ENCODE data around the gene TMEM87B.

TMEM87B gene

GRCh38 chr2:112154246-112155117 is 99.4 kb downstream of the TMEM87B start:
- Mint-ChIP-seq H3K4me1 (ENCODE audit: low read depth) (peaks cover 33% of the 10 kb centered on the region), H3K4me3 (no peak overlapping the region), H3K27me3 (no peaks in the 10 kb centered on the region), H3K9me3 (ENCODE audit: low read depth) (no peaks in the 10 kb centered on the region), H3K27ac (peak overlapping the region; percentile 85), H3K36me3 (no peaks in the 10 kb centered on the region)

- Mint-ChIP-seq H3K27ac (peak overlapping the region; percentile 85), H3K4me1 (ENCODE audit: low read depth) (peaks cover 33% of the 10 kb centered on the region), H3K27me3 (no peaks in the 10 kb centered on the region), H3K36me3 (no peaks in the 10 kb centered on the region), H3K4me3 (peak overlapping the region; percentile 59), H3K9me3 (ENCODE audit: low read depth) (no peaks in the 10 kb centered on the region)
These were observed 100.5 kb downstream of the TMEM87B start for GRCh38 chr2:112155331-112156151.

GRCh38 chr2:112156152-112156986 is 101.3 kb downstream of the TMEM87B start:
- peak overlapping the region; percentile 59 for H3K4me3 Mint-ChIP-seq
- no peaks in the 10 kb centered on the region for H3K9me3 Mint-ChIP-seq (ENCODE audit: low read depth)
- peak overlapping the region; percentile 85 for H3K27ac Mint-ChIP-seq
- peaks cover 33% of the 10 kb centered on the region for H3K4me1 Mint-ChIP-seq (ENCODE audit: low read depth)
- H3K27me3 Mint-ChIP-seq: no peaks in the 10 kb centered on the region
- H3K36me3 Mint-ChIP-seq: no peaks in the 10 kb centered on the region

GRCh38 chr2:112157472-112157871 is 102.4 kb downstream of the TMEM87B start:
- Mint-ChIP-seq H3K27me3 (no peaks in the 10 kb centered on the region), H3K27ac (no peak overlapping the region), H3K4me1 (ENCODE audit: low read depth) (peaks cover 33% of the 10 kb centered on the region), H3K9me3 (ENCODE audit: low read depth) (no peaks in the 10 kb centered on the region), H3K4me3 (peak overlapping the region; percentile 52), H3K36me3 (no peaks in the 10 kb centered on the region)

- Mint-ChIP-seq H3K36me3 (no peaks in the 10 kb centered on the region), H3K27me3 (no peaks in the 10 kb centered on the region), H3K9me3 (ENCODE audit: low read depth) (no peaks in the 10 kb centered on the region), H3K27ac (no peak overlapping the region), H3K4me1 (ENCODE audit: low read depth) (peaks cover 27% of the 10 kb centered on the region), H3K4me3 (no peak overlapping the region)
These were observed 104.4 kb downstream of the TMEM87B start for GRCh38 chr2:112159454-112159921.

- H3K27ac Mint-ChIP-seq: no peak overlapping the region
- no peaks in the 10 kb centered on the region for H3K27me3 Mint-ChIP-seq
- H3K36me3 Mint-ChIP-seq: no peaks in the 10 kb centered on the region
- H3K4me3 Mint-ChIP-seq: no peak overlapping the region
- H3K9me3 Mint-ChIP-seq (ENCODE audit: low read depth): no peaks in the 10 kb centered on the region
- H3K4me1 Mint-ChIP-seq (ENCODE audit: low read depth): peaks cover 17% of the 10 kb centered on the region
These were observed 105.5 kb downstream of the TMEM87B start for GRCh38 chr2:112160283-112161250.

- Mint-ChIP-seq H3K27me3 (no peaks in the 10 kb centered on the region), H3K9me3 (ENCODE audit: low read depth) (no peaks in the 10 kb centered on the region), H3K4me1 (ENCODE audit: low read depth) (peaks cover 7% of the 10 kb centered on the region), H3K4me3 (no peak overlapping the region), H3K36me3 (no peaks in the 10 kb centered on the region), H3K27ac (no peak overlapping the region)
These were observed 106.5 kb downstream of the TMEM87B start for GRCh38 chr2:112161431-112162145.

- Mint-ChIP-seq H3K4me1 (ENCODE audit: low read depth) (peaks cover 7% of the 10 kb centered on the region), H3K36me3 (no peaks in the 10 kb centered on the region), H3K27ac (no peak overlapping the region), H3K4me3 (no peak overlapping the region), H3K27me3 (no peaks in the 10 kb centered on the region), H3K9me3 (ENCODE audit: low read depth) (no peaks in the 10 kb centered on the region)
These were observed 107.3 kb downstream of the TMEM87B start for GRCh38 chr2:112162341-112162740.

- H3K27me3 Mint-ChIP-seq: no peaks in the 10 kb centered on the region
- no peaks in the 10 kb centered on the region for H3K36me3 Mint-ChIP-seq
- H3K27ac Mint-ChIP-seq: no peak overlapping the region
- H3K9me3 Mint-ChIP-seq (ENCODE audit: low read depth): no peaks in the 10 kb centered on the region
- peaks cover 5% of the 10 kb centered on the region for H3K4me1 Mint-ChIP-seq (ENCODE audit: low read depth)
- no peak overlapping the region for H3K4me3 Mint-ChIP-seq
These were observed 107.9 kb downstream of the TMEM87B start for GRCh38 chr2:112162956-112163355.

GRCh38 chr2:112163541-112163981 is 108.5 kb downstream of the TMEM87B start:
- Mint-ChIP-seq H3K36me3 (no peaks in the 10 kb centered on the region), H3K27me3 (no peaks in the 10 kb centered on the region), H3K4me1 (ENCODE audit: low read depth) (peaks cover 5% of the 10 kb centered on the region), H3K4me3 (no peak overlapping the region), H3K9me3 (ENCODE audit: low read depth) (no peaks in the 10 kb centered on the region), H3K27ac (no peak overlapping the region)

- H3K36me3 Mint-ChIP-seq: no peaks in the 10 kb centered on the region
These were observed 109.8 kb downstream of the TMEM87B start for GRCh38 chr2:112164876-112165275.

GRCh38 chr2:112165296-112165695 is 110.2 kb downstream of the TMEM87B start:
- Mint-ChIP-seq H3K9me3 (ENCODE audit: low read depth) (no peaks in the 10 kb centered on the region), H3K4me1 (ENCODE audit: low read depth) (peaks cover 5% of the 10 kb centered on the region), H3K36me3 (no peaks in the 10 kb centered on the region), H3K4me3 (no peak overlapping the region), H3K27ac (no peak overlapping the region), H3K27me3 (no peaks in the 10 kb centered on the region)

More at GRCh38 chr2:112164876-112165275, 109.8 kb downstream of the TMEM87B start:
- H3K27me3 Mint-ChIP-seq: no peaks in the 10 kb centered on the region
- no peaks in the 10 kb centered on the region for H3K9me3 Mint-ChIP-seq (ENCODE audit: low read depth)
- peaks cover 5% of the 10 kb centered on the region for H3K4me1 Mint-ChIP-seq (ENCODE audit: low read depth)
- H3K4me3 Mint-ChIP-seq: no peak overlapping the region
- H3K27ac Mint-ChIP-seq: no peak overlapping the region

GRCh38 chr2:112166806-112167499 is 111.9 kb downstream of the TMEM87B start:
- Mint-ChIP-seq H3K9me3 (ENCODE audit: low read depth) (no peaks in the 10 kb centered on the region), H3K4me1 (ENCODE audit: low read depth) (peaks cover 5% of the 10 kb centered on the region), H3K4me3 (no peak overlapping the region), H3K36me3 (no peaks in the 10 kb centered on the region), H3K27ac (no peak overlapping the region), H3K27me3 (no peaks in the 10 kb centered on the region)
